ENCODE results near the gene RECK.
A peak's percentile ranks its signal among the peaks of the same experiment; 100 is the strongest.
"Not testable (repeated sequence)": the region's sequence is repeated elsewhere in the genome, so short reads cannot be mapped to it uniquely, and the experiment has no call there.

Gene RECK, protein sequence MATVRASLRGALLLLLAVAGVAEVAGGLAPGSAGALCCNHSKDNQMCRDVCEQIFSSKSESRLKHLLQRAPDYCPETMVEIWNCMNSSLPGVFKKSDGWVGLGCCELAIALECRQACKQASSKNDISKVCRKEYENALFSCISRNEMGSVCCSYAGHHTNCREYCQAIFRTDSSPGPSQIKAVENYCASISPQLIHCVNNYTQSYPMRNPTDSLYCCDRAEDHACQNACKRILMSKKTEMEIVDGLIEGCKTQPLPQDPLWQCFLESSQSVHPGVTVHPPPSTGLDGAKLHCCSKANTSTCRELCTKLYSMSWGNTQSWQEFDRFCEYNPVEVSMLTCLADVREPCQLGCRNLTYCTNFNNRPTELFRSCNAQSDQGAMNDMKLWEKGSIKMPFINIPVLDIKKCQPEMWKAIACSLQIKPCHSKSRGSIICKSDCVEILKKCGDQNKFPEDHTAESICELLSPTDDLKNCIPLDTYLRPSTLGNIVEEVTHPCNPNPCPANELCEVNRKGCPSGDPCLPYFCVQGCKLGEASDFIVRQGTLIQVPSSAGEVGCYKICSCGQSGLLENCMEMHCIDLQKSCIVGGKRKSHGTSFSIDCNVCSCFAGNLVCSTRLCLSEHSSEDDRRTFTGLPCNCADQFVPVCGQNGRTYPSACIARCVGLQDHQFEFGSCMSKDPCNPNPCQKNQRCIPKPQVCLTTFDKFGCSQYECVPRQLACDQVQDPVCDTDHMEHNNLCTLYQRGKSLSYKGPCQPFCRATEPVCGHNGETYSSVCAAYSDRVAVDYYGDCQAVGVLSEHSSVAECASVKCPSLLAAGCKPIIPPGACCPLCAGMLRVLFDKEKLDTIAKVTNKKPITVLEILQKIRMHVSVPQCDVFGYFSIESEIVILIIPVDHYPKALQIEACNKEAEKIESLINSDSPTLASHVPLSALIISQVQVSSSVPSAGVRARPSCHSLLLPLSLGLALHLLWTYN

DNA sequence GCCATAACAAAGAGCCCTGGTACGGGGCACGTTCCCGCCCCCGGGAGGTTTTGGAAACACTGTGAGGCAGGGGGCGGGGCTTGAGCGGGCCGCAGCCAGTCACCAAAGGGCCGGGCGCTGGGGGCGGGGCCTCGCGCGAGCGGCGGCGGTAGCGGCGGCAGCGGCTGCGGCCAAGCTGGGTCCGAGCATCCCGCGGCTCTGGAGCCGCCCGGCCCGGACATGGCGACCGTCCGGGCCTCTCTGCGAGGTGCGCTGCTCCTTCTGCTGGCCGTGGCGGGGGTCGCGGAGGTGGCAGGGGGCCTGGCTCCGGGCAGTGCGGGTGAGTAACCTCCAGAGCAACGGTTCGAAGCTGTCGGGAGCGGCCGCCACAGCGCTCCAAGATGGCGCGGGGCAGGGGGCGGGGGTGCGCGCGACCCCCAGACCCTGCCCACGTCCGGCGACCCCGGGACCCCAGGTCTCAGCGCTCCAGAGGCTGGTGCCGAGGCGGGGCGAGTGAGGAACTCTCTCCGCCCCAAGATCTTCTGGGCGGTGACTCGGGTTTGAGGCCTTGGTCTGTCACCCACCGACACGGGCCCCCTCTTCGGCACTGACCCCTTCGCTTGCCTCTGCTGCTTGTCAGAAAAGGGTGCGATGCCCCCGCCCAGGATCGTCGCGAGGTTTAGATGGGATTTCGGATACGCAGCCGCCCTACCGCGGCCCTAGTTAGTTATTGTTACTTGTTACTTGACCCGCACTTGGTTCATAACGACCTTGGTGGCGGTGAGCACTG lies at the start of gene RECK:
TSS of gene RECK (plus strand) at position 134 of the 769 bp plus-strand sequence. CDS start at position 220, 86 bp downstream.
- peak; percentile 29 for DNase-seq

DNA sequence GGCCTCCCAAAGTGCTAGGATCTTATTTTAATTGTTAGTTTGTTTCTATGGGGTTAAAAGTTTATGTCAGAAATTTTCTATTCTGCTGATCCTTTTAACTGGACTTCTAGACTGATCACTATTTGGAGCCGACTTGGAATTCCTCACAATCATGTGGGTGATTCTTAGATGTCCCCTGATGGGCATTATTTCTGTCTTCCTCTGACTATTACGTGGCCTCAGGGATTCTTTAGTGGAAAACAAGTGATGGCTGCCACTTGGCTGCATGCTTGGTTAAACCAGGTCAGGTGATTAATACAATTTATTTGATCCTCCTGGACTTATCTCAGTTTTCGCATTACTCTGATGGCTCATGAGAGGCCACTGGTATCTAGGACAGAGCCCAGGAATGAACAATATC lies 46.6 kb upstream of the RECK start:
- no peak for DNase-seq

DNA sequence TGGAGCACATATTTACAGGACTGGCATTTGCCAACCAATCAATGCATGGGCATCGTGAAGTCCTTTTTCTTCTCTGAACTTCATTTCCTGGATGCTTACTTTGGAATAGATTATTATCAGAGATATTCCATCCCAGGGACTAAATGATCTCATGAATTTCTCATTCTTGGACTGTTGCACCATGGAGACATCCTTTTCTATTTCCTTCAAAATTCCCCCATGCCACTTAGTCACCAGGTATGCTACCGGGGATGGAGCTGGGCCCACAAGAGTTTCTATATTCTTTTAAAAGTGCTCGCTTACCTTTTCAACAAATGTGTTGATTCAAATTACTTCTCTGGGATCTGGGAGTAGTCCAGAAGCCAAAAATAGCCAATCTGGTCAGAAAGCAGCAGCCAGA lies 43.6 kb upstream of the RECK start:
- DNase-seq: not testable (repeated sequence)

DNA sequence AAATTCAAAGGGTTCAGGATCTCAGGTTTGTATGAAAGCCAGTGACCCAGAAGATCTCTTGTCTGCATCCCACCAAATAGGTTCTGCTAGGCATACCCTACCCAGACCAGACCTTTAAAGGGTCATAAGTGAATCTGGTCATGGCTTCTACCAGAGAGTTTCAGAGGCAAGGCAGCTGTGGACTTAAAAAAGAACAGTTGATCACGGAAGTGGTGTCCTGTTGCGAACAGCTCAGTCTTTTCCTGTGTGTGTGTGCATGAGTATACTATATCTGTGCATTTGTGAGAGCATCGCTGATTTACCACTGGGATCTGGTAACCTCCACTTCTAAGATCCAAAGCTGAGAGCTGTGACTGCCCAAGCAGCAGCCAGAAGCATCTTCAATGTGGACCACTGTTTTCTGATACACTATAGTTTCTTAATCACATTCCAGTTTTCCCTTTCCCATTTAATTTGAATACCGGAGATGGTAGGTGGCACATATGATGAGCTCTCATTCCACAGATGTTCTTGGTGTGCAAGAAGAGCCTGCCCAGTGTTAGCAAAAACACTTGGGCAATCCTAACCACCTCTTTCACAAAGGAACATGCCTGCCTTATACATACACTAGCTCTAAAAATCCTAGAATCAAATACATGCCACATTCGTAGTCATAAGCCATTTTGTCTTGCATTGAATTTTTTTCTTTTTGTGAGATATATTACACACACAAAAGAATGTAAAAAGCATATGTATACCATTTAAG lies 42.6 kb upstream of the RECK start:
- DNase-seq: no peak

DNA sequence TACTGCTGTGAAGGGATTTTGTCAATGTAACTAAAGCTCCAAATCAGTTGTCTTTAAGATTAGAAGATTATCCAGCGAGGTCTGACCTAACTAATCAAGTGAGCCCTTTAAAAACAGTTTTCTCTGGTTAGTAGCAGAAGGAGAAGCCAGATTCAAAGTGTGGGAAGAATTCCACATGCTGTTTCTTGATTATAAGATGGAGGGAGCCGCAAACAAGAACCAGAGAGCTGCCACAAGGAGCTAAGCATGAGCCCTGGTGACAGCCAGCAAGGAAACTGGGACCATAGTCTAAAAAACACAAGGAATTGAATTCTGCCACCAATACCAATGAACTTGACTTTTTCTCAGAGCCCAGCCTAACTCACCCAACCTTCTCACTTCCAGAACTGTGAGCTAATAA lies 41.8 kb upstream of the RECK start:
- no peak for DNase-seq

DNA sequence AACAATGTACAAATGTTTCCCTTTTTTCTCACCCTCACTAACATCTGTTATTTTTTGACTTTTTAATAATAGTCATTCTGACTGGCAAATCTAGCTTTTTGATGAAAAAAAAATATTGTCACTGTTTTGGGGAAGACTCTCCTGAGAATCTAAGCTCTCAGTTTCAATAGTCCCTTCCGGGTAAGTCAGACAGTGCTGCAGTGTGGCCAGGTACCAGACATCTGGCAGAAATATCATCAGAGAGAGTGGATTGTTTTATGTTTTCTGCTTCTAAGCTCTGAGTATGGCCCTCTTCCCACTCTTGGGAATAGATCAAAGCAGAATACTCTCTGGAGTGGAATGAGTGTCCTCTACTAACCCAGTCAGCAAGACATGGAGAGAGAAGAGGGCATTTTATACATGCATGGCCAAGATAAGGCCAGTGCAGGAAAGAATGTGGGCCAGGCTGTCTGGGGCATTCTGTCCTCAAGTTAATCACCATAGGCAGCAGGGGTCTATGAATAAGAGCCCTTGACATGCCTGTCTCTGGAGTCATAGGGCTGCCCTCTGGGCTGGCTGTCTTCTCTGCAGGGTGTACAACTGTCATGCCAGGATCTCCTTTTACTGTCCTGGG lies 40.2 kb upstream of the RECK start:
- no peak for DNase-seq

DNA sequence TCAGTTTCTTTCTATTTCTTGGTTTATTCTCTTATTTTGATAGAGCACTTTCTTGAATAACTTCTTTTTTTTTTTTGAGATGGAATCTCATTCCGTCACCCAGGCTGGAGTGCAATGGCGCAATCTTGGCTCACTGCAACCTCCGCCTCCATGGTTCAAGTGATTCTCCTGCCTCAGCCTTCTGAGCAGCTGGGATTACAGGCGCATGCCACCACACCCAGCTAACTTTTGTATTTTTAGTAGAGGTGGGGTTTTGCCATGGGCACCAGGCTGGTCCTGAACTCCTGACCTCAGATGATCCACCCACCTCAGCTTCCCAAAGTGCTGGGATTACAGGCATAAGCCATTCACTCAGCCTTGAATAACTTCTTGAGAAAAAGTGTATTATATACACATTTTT lies 39.7 kb upstream of the RECK start:
- DNase-seq: not testable (repeated sequence)

DNA sequence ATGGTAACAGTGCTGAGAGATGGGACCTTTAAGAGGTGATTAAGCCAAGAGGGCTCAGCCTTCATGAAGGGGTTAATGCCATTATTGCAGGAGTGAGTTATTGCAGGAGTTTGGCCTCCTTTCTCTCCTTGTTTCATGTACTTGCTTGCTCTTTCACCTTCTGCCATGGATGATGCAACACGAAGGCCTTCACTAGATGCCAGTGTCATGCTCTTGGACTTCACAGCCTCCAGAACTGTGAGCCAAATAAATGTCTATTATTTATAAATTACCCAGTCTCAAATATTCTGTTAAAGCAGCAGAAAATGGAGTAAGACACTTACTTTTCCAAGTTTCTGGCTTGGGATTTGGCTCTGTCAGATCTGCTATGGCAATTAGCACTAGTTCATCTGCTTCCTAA lies 38.4 kb upstream of the RECK start:
- no peak for DNase-seq

DNA sequence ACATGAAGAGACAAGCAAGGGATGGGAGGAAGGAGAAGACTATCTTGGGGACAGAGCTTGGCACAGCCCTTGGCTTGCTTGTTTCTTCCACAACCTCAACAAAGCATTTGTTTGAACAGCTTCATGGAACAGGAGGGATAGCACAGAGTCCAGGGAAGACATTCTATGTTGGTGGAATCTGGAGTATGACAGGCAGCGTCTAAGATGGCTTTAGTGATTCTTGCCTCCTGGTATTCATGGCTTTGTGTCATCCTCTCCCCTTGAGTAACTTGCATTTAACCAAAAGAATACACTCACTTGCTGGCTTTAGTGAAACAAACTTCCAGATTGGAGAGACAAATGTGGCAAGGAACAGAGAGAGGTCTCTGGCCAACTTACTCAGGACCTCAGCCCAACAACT lies 30.8 kb upstream of the RECK start:
- no peak for DNase-seq

DNA sequence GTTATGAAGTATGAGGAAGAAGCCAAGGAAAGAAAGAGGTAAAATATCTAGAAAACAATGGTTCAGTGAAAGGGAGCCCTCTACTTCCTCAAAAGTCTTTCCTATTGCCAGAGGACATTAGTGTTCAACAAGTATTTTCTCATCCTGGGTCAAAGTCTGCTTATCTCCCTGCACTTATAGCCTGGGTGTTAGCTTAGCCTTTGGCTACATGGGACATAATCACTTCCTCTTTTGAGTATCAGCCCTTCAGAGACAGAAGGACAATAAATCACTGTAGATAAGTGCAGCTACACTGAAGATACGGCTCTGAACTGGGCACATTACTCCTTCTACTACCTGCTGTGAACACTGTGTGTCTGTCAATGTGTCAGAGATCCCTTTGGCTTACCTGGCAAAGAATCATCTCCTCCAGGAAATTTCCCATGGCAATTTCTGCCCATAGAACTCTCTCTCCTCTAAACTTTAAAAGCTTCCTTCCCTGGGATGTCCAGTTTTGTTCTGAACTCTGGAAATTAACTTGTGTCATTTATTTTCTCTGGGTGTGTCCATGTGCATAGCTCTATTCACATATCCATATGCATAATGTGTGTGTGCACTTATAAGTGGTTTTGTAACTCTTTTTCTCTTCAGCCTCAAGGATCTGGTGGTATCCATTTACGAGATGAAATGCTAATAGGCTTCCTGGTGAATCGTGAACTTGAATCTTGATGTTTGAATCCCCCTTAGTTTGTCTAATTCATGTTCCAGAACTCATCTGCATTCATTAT lies 30.0 kb upstream of the RECK start:
- DNase-seq: no peak

DNA sequence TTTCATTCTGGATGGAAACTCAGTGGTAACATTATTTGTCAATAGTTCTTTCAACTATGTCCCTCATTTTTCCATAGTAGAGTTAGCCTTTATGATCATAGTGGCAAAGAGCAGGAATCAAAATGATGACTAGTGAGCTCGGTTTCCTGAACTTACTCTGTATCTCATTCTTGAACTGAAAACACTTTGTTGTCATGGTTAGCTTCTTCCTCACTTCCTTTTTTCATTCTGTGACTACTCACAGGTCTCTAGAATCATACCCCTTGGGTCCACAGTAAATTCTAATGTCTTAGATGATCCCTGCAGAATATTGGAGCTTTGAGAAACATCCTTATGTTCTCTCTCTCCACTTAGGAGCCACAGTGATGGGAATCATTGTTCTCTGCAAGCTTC lies 29.4 kb upstream of the RECK start:
- DNase-seq: no peak

DNA sequence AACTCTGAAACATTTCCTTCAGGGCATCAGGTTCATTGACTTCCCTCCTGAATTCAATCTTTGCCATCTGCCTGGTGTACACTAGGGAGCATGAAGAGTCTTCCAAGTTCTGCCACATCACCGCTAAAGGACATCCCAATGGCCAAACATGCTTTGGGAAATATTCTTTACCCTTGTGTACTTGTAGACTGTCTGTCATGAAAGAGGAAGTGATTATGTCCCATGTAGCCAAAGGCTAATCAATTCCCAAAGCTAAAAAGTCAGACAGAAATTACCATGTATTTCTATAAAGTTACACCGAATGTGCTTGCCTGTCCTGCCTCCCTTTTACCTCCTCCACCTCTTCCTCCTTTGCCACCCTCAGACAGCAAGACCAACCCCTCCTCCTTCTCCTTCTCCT lies 28.9 kb upstream of the RECK start:
- DNase-seq: no peak

DNA sequence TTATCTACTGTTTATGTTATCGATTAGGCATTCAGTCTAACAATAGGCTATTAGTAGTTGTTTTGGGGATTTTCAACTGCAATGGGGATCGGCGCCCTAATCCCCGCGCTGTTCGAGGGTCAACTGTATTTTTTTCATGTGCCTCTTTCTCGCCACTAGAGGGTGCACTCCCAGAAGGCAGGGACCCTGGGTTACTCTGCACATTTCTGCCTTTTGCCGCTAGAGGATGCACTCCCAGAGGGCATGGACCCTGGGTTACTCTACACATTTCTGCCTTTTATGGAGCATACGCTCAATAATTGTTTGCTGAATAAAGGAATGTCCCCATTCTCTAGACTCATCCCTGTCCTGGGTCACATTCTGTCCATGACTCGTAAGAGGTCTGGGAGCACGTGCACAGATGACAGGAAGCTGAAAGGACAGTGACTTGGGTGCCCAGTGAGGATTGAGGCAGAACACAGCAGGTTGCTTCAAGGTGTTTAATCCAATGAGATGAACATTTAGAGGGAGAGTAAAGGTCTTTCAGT lies 27.9 kb upstream of the RECK start:
- peak; percentile 67 for DNase-seq

DNA sequence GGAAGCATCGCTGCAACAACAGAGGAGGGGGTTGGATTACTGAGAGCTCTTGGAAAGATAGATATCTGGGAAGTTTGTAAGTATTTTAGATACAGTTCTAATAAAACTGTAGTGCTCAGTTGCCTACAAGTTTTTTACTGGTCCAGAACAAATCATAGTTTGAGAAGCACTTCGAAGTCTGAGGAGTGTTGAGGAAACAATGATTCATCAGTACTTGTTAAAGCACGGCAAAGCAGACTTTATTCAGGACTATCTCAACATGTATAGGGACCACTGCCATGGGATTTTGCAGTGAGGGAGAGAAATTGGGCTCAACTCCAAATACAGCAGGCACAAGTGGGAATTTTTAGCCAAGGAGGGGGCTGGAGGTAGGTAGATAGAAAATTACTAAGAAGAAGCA lies 25.3 kb upstream of the RECK start:
- DNase-seq: no peak

DNA sequence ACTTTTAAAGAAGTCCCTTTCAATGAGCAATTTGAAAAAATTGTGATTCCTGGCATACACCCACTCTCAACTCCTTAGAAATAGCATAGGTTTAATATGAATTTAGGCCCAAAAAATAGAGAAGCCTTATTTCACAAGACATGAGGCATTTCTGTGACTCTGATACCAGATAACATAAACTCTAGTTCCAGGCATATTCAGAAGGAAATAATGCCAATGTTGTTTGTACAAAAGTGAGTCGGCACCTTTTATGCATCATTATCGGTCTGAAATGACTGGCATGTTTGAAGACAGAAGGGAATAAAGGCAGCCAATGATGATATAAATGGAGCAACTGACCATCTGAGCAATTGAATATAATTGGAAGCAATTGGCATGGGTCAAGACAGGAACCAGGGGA lies 19.4 kb upstream of the RECK start:
- DNase-seq: no peak

DNA sequence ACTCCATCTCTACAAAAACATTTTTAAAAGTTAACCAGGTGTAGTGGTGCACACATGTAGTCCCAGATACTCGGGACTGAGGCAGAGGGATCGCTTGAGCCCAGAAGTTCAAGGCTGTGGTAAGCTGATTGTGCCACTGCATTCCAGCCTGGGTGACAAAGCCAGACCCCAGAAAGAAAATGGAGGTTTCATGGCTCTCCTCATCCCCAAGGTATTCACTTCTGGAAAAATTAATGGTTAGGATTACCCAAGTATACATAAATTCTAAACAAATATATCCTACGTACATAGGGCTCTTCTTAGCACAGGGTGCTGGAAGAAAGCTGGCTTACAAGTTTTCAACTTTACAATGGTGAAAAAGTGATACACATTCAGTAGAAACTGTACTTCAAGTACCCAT lies 18.6 kb upstream of the RECK start:
- DNase-seq: no peak

DNA sequence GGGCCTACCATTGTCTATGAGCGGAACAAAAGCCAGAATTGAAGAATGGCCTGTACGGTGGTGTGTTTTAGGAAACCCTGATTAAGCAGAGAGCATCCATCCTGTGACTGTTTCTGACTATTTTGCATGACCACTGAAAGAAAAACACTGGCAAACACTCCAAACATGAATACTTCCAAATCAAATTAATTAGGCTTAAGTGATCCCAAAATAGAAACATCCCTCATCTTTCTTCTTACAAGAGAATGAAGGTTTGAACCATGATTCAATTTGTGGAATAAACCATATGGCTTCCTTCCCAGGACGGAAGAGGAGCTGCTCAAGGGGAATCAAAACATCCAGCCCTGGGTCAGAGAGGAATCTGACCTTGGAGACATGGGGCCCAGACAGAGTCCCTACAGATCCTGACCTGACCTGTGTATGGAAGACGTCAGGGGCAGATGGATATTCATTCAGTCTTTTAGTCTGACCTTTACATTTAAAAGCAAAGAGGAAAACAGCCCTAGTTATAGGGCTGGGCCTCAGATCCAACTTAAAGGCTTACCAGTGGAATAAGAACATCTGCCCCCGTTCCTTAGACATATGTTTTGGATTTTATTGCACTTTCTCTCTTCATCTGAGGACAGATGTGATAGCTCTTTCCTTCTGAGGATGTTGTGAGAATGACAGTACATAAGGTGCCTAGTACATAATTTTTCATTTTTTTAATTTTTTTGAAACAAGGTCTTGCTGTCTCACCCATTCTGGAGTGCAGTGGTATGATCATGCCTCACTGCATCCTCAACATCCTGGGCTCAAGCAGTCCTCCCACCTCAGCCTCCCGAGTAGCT lies 17.6 kb upstream of the RECK start:
- DNase-seq: no peak

DNA sequence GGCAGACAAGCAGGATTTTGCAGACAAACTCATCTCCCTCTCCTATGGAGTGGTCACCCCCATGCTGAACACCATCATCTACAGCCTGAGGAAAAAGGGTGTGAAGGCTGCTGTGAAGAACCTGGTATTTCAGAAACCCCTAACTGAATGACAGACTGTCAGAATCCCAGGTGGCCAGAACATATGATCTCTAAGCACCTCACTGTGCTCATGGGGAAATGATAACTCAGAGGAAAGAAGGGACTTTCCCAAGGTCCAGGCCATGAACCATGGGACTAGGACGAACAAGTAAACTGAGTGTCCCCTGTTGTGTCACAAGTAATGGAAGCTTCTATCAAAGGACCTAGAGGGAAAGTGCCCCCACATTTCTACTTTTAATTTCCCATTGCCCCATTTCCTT lies 14.7 kb upstream of the RECK start:
- no peak for DNase-seq

DNA sequence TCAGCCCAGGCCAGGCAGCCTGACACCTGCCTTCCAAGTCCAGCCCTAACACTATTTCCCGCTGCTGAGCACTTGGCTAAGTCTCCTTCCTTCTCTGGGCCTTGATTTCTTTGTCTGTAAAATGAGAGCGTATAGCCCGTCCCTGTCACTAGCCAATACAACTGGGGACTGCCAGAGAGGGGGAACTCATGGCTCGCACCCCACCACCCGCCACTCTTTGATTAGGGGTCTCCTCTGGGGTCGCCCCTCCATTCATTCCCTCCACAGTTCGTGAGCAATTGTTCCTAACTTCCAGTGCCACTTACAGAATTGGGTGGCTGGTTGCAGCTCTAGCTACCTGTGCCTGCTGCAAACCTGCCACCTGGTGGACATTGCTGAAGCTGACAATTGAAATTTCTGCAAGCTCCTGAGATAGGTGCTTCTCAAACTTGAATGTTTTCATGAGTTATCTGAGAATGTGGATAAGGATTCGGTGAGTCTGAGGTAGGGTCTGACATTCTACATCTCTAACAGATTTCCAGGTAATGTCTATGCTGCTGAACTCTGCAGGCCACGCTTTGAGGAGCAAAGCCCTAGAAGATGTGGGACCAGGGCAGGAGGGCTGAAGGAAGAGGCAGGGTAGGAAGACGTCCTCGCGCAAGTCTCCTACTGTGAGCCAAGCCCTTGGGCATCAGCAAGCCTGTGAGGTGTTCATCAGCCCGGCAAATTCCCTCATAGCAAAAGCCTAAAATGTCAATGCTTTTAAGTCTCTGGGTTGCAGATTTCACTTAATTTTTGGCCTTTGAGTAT lies 13.3 kb upstream of the RECK start:
- DNase-seq: no peak
